PC-3 (cell line): Measurements from ENCODE around the gene CDC25B. TPM values are rescaled to one million over a fixed set of nuclear protein-coding genes. Genes with fewer than 3 reads are reported as not detected.

Experiments
- ATAC-seq: fragments of 200-7000 bp; cut with Tn5 transposase; 2 replicates; pipeline ENCODE4 v1.9.1; 2020; ENCODE audit warnings: mild to moderate bottlenecking, moderate library complexity
- BruUV-seq: library from RNA; stranded (reverse); fragments of 400-500 nt; replicated peaks from 2 replicates; lab custom pipeline; 2021; lab: Mats Ljungman, UMichigan
- CTCF ChIA-PET: fragments of 300-600 bp; sonication (Branson Sonifier 250); formaldehyde crosslinking; loops from one replicate; lab custom pipeline; 2022; ENCODE audit warnings: antibody characterized with exemption; lab: Charles Lee
- POLR2A ChIA-PET: fragments of 300-600 bp; sonication (Branson Sonifier 250); formaldehyde crosslinking; loops from one replicate; lab custom pipeline; 2022; ENCODE audit warnings: antibody characterized with exemption; ENCODE audit not compliant: unreplicated experiment; lab: Charles Lee
- DNase-seq: peaks from one replicate; pipeline ENCODE4 v3.0.0-alpha.2; 2015
- H2AFZ ChIP-seq: fragments of 300-600 bp; sonication (generic); 2 replicates; pipeline ENCODE4 v1.6.0; 2016; ENCODE audit warnings: antibody characterized with exemption, low read length
- H3F3A ChIP-seq: fragments of 300-600 bp; sonication (generic); one replicate; pipeline ENCODE4 v1.6.0; 2017; ENCODE audit warnings: antibody characterized with exemption, low read length, control low read depth, mild to moderate bottlenecking; ENCODE audit not compliant: unreplicated experiment
- H3K27ac ChIP-seq: fragments of 300-600 bp; sonication (generic); 2 replicates; pipeline ENCODE4 v1.5.1; 2016; ENCODE audit warnings: mild to moderate bottlenecking, low read length
- H3K27me3 ChIP-seq: fragments of 300-600 bp; sonication (generic); 2 replicates; pipeline ENCODE4 v1.6.1; 2016; ENCODE audit warnings: low read length, mixed read lengths
- H3K36me3 ChIP-seq: fragments of 300-600 bp; sonication (generic); 2 replicates; pipeline ENCODE4 v1.6.1; 2016; ENCODE audit warnings: low read depth, mixed run types, low read length, mixed read lengths
- H3K4me1 ChIP-seq: fragments of 300-600 bp; sonication (generic); 2 replicates; pipeline ENCODE4 v1.5.1; 2016; ENCODE audit warnings: low read length; ENCODE audit not compliant: insufficient read depth
- H3K4me2 ChIP-seq: fragments of 300-600 bp; sonication (generic); 2 replicates; pipeline ENCODE4 v1.6.0; 2016; ENCODE audit warnings: low read length
- H3K4me3 ChIP-seq: fragments of 300-600 bp; sonication (generic); 2 replicates; pipeline ENCODE4 v1.5.1; 2016; ENCODE audit warnings: mild to moderate bottlenecking, low read length, mixed read lengths
- H3K79me2 ChIP-seq: fragments of 300-600 bp; sonication (generic); 2 replicates; pipeline ENCODE4 v1.6.1; 2017; ENCODE audit warnings: low read length, mixed read lengths
- H3K9ac ChIP-seq: fragments of 300-600 bp; sonication (generic); 2 replicates; pipeline ENCODE4 v1.6.0; 2016; ENCODE audit warnings: mild to moderate bottlenecking, low read length
- H3K9me2 ChIP-seq: fragments of 300-600 bp; sonication (generic); replicated peaks from 2 replicates; pipeline ENCODE4 v1.6.1; 2016; ENCODE audit warnings: mixed run types, low read length, mixed read lengths
- H3K9me3 ChIP-seq: fragments of 300-600 bp; sonication (generic); 2 replicates; pipeline ENCODE4 v1.6.1; 2016; ENCODE audit warnings: low read length, mixed read lengths
- H4K20me1 ChIP-seq: fragments of 300-600 bp; sonication (generic); 2 replicates; pipeline ENCODE4 v1.6.1; 2016; ENCODE audit warnings: low read length, mixed read lengths
- EZH2 ChIP-seq: fragments of 300-600 bp; sonication (generic); IDR thresholded peaks from one replicate; pipeline ENCODE4 v1.6.1; 2017; ENCODE audit warnings: antibody characterized with exemption, mild to moderate bottlenecking, low read length; ENCODE audit not compliant: unreplicated experiment
- EZH2phosphoT487 ChIP-seq: fragments of 300-600 bp; sonication (generic); IDR thresholded peaks from 2 replicates; pipeline ENCODE4 v1.6.1; 2018; ENCODE audit warnings: mild to moderate bottlenecking, antibody characterized with exemption, low read length, borderline replicate concordance
- intact Hi-C: fragments of 100-400 bp; cut with micrococcal nuclease; formaldehyde crosslinking; loops from 2 replicates; pipeline ENCODE4 v1.9.0; 2023
- total RNA-seq: library from RNA; depleted of rRNA; stranded (reverse); fragments of >200 nt; gene quantifications from 2 replicates; pipeline ENCODE4 v1.2.3, GENCODE V29; 2014
- TF ChIP-seq, protein P1 (sequence below): fragments of 300-600 bp; sonication (generic); conservative IDR thresholded peaks from 2 replicates; pipeline ENCODE4 v1.5.1; 2017; ENCODE audit warnings: antibody characterized with exemption, low read depth, mild to moderate bottlenecking, low read length

Gene CDC25B
- total RNA-seq, 1 experiment from 2014 or later: 89.7 TPM

DNA sequence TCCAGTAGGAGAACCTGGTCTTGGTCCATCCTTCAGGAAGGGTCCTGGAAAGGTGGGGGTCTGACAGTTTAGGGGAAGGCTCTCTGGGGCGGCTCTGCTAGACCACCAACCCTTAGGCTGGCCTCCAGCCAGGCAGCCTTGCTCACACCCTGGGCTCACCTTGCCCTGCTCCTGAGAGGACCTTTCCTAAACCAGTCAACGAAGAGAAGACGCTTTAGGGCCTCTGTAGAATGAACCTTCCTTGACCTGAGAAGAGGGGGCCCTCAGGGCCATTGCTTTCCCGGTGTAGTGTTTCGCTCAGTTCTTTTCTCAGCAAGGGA is 1.1 kb downstream of the CDC25B start:
- Histone ChIP-seq H3F3A (no peaks in the 10 kb centered on the region), H3K27me3 (no peaks in the 10 kb centered on the region), H4K20me1 (no peaks in the 10 kb centered on the region), H3K4me2 (peak overlapping the region; percentile 98), H3K9ac (peak overlapping the region; percentile 95), H2AFZ (no peak overlapping the region), H3K4me3 (peak overlapping the region; percentile 99), H3K27ac (peak overlapping the region; percentile 64), H3K9me2 (no peaks in the 10 kb centered on the region), H3K4me1 (peaks cover 26% of the 10 kb centered on the region), H3K9me3 (no peaks in the 10 kb centered on the region), H3K79me2 (peaks cover 53% of the 10 kb centered on the region), H3K36me3 (peaks cover 44% of the 10 kb centered on the region)
- intact Hi-C loops: loop anchor here (2.0 kb wide), 1 partner anchor 24 kb away; the partner anchor contains the start of gene AP5S1
- DNase-seq: no peak
- ATAC-seq: no peak
- TF ChIP-seq, protein P1, sequence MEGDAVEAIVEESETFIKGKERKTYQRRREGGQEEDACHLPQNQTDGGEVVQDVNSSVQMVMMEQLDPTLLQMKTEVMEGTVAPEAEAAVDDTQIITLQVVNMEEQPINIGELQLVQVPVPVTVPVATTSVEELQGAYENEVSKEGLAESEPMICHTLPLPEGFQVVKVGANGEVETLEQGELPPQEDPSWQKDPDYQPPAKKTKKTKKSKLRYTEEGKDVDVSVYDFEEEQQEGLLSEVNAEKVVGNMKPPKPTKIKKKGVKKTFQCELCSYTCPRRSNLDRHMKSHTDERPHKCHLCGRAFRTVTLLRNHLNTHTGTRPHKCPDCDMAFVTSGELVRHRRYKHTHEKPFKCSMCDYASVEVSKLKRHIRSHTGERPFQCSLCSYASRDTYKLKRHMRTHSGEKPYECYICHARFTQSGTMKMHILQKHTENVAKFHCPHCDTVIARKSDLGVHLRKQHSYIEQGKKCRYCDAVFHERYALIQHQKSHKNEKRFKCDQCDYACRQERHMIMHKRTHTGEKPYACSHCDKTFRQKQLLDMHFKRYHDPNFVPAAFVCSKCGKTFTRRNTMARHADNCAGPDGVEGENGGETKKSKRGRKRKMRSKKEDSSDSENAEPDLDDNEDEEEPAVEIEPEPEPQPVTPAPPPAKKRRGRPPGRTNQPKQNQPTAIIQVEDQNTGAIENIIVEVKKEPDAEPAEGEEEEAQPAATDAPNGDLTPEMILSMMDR: no peak
- no peak for TF ChIP-seq EZH2phosphoT487
- no peak for TF ChIP-seq EZH2
- CTCF ChIA-PET: interaction anchor here (0.6 kb wide), 1 partner anchor 52 kb away, joined by 5 read pairs; no protein-coding TSS in a partner anchor
- POLR2A ChIA-PET: no interaction called here
- TSS peak; percentile 38 for BruUV-seq

DNA sequence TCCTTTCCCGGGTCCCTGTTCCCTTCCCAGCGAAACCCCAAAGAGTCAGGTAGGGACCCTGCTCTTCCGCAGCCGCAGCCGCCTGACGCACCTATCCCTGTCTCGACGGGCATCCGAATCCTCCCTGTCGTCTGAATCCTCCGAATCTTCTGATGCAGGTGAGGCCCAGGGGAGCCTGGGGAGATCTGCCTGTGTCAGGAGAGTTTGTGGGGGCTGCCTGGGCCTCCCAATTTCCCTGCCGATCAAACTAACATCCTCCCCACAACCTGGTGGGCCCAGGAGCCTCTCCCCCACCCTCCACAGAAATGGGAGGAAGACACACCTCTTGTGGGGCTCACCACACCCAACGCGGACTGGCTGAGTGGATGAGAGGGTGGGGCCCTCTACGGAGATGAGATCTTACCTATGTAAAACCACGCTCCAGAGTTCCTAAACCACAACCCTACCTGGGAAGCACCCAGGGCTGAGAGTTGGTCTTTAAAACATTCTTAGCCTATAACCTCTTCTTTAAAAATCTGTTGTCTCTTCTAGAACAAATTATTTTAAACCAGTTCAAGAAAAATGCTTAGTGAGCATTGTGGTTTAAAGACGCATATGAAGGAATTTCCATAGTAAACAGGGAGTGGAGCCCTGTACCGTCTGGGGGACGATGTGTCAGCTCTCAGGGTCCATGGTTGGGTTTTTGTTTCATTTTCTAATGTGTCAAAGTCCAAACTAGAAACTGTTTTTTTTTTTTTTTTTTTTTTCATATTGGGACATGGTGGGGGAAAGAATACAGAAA is 1.7 kb downstream of the CDC25B start:
- Histone ChIP-seq H3K27me3 (no peaks in the 10 kb centered on the region), H3K9ac (peak overlapping the region; percentile 95), H4K20me1 (no peaks in the 10 kb centered on the region), H3K9me3 (no peaks in the 10 kb centered on the region), H3K27ac (peak overlapping the region; percentile 64), H2AFZ (no peak overlapping the region), H3K9me2 (no peaks in the 10 kb centered on the region), H3K4me2 (peak overlapping the region; percentile 98), H3K79me2 (peaks cover 53% of the 10 kb centered on the region), H3F3A (no peaks in the 10 kb centered on the region), H3K36me3 (peaks cover 49% of the 10 kb centered on the region), H3K4me1 (peaks cover 26% of the 10 kb centered on the region), H3K4me3 (peak overlapping the region; percentile 99)
- intact Hi-C loops: loop anchor here (2.0 kb wide), 1 partner anchor 23 kb away; the partner anchor contains the start of gene AP5S1
- ATAC-seq (peak; percentile 20), DNase-seq (peak; percentile 60)
- TF ChIP-seq EZH2phosphoT487 (no peak), EZH2 (no peak)
- TF ChIP-seq, protein P1: no peak
- ChIA-PET POLR2A (no interaction called here), CTCF (interaction anchor here (0.6 kb wide), 1 partner anchor 52 kb away, joined by 5 read pairs; no protein-coding TSS in a partner anchor)
- BruUV-seq: no TSS peak

DNA sequence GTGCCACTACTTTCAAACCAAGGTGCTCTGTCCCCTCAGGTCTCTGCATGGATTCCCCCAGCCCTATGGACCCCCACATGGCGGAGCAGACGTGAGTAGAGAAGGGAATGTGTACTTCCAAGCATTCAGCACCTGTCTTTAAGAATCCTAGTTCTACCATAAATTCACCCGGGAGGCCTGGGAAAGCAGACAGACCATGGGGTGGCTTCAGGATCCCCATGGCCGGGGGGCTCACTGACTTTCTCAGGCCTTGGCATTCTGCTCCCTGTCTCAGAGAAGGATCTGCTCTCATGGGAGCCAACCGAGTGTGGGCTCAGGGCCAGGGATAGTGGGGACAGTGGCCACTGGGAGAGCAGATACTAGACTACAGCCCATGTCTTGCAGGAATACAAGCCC is 2.3 kb downstream of the CDC25B start:
- Histone ChIP-seq H3K27ac (peak overlapping the region; percentile 64), H3K4me2 (peak overlapping the region; percentile 98), H3K79me2 (peaks cover 53% of the 10 kb centered on the region), H3K4me3 (peak overlapping the region; percentile 99; the same call in 1 of the 2 replicates), H3K27me3 (no peaks in the 10 kb centered on the region), H4K20me1 (no peaks in the 10 kb centered on the region), H2AFZ (no peak overlapping the region), H3K36me3 (peaks cover 55% of the 10 kb centered on the region), H3K9me3 (no peaks in the 10 kb centered on the region), H3K9me2 (no peaks in the 10 kb centered on the region), H3K9ac (peak overlapping the region; percentile 95), H3K4me1 (peaks cover 26% of the 10 kb centered on the region), H3F3A (no peaks in the 10 kb centered on the region)
- DNase-seq (no peak), ATAC-seq (no peak)
- ChIA-PET POLR2A (no interaction called here), CTCF (no interaction called here)
- intact Hi-C loops: no loop called here
- TF ChIP-seq EZH2 (no peak), EZH2phosphoT487 (no peak)
- TF ChIP-seq, protein P1: no peak
- BruUV-seq: no TSS peak
